ENCODE results near the gene RPL36AL.
"Not testable (repeated sequence)": the region's sequence is repeated elsewhere in the genome, so short reads cannot be mapped to it uniquely, and the experiment has no call there.

Gene RPL36AL

DNA sequence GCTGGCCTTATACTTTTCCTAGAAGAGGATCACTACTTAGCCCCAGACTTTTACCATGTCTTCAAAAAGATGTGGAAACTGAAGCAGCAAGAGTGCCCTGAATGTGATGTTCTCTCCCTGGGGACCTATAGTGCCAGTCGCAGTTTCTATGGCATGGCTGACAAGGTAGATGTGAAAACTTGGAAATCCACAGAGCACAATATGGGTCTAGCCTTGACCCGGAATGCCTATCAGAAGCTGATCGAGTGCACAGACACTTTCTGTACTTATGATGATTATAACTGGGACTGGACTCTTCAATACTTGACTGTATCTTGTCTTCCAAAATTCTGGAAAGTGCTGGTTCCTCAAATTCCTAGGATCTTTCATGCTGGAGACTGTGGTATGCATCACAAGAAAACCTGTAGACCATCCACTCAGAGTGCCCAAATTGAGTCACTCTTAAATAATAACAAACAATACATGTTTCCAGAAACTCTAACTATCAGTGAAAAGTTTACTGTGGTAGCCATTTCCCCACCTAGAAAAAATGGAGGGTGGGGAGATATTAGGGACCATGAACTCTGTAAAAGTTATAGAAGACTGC, 1.7 kb upstream of the RPL36AL start:
- peak in 1 of 42 donors; percentile 3 for DNase-seq
- intact Hi-C loops (cut with DNase I): no loop called here

- DNase-seq: peak in 41 of 42 donors; percentile 39 to 77 (median 63)
- intact Hi-C loops (cut with DNase I): no loop called here
Measured at GRCh38 chr14:49621114-49621881, 872 bp upstream of the RPL36AL start.

DNA sequence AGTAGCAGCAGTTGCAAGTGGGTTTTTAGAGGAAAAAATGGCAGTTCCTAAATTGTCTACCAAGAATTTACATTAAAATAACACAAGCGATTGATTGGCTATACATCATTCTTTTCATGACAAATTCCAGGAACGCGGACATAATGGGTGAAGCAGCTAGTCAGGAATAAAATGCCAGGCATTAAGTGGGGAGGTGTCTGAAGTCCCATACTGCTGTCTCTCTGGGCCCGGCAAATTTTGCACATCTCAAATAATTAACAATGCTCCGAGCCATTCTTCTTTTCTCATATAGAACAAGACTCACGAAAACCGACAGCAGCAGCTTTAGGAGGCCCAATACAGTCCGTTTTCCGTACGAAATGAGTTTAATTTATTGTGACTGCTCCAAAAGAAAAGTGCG, 696 bp downstream of the RPL36AL start:
- intact Hi-C loops (cut with DNase I): loop anchor here (1.0 kb wide), 1 partner anchor 33 kb away; the partner anchor contains the start of gene RPS29

DNA sequence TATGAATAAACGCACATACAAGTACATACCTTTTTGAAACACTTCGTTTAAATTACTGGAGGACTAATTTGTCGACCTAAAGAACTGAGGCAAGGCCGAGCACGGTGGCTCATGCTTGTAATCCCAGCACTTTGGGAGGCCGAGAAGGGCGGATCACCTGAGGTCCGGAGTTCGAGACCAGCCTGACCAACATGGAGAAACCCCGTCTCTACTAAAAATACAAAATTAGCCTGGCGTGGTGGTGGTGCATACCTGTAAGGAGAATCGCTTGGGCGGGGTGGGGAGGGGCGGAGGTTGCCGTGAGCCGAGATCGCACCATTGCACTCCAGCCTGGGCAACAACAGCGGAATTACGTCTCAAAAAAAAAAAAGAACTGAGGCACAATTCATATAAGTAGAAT, 1.2 kb downstream of the RPL36AL start:
- DNase-seq; intact Hi-C loops (cut with DNase I): not testable (repeated sequence)

More for the DNA sequence above, 696 bp downstream of the RPL36AL start:
- DNase-seq: no peak

DNA sequence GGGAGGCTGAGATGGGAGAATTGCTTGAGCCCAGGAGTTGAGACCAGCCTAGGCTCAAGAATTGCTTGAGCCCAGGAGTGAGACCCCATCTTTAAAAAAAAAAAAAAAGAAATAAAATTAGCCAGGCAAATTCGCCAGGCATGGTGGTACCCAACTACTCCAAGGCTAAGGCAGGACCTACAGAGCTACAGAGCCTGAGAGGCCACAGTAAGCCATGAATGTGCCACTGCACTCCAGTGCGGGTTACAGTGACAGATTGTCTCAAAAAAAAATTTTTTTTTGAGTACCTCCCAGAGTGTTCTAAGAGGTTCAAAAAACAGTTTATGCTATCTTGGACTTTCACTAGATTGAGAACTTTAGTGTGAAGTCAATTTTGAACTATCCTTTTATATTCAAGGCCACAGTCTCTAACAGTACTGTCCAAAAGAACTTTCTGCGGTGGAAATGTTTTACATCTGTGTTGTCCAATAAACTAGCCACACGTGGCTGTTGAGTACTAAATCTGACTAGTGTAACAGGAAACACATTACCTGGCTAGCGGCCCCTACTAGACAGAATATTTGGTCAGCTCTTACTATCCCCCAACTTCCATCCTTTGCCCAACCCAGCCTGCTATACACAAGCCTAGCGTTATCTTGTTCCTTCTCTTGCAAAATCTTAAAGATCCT, 2.4 kb downstream of the RPL36AL start:
- intact Hi-C loops (cut with DNase I): no loop called here
- DNase-seq: no peak

DNA sequence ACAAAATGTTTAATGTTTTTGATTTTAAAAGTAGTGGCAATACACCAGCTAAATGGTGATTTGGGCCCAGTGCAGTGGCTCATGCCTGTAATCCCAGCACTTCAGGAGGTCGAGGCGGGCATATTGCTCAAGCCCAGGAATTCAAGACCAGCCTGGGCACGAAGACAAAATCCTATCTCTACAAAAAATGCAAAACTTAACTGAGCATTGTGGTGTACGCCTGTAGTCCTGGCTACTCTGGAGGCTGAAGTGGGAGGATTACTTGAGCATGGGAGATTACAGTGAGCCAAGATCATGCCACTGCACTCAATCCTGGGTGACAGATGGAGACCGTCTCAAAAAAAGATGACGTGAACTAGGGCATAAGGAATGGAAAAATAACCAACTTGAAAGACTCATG, 4.7 kb downstream of the RPL36AL start:
- intact Hi-C loops (cut with DNase I): no loop called here
- DNase-seq: peak in 1 of 42 donors; percentile 4

GRCh38 chr14:49614196-49614595, 6.2 kb downstream of the RPL36AL start:
- no peak for DNase-seq
- intact Hi-C loops (cut with DNase I): no loop called here

GRCh38 chr14:49612671-49613070, 7.8 kb downstream of the RPL36AL start:
- intact Hi-C loops (cut with DNase I): no loop called here
- DNase-seq: no peak

DNA sequence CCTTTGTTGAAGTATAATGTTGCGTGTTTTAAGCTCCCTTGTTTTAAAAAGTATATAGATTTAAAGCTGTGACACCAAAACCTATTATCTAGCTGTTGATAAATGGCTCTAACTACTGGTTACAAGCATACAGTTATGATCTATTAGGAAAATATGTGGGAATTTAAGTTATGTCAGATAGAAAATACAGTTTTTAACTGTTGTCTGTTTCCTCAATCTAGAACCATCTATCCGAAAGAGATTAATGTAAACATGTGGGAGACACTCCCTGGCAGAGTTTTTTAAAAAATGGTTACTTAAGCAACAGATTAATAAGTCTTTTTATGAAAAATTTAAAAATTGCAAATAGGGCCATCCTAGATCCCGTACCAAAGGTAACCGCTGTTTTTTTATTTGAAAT, 8.2 kb downstream of the RPL36AL start:
- intact Hi-C loops (cut with DNase I): no loop called here
- no peak for DNase-seq

- intact Hi-C loops (cut with DNase I): no loop called here
- DNase-seq: no peak
Measured at GRCh38 chr14:49607583-49607982, 12.8 kb downstream of the RPL36AL start.

DNA sequence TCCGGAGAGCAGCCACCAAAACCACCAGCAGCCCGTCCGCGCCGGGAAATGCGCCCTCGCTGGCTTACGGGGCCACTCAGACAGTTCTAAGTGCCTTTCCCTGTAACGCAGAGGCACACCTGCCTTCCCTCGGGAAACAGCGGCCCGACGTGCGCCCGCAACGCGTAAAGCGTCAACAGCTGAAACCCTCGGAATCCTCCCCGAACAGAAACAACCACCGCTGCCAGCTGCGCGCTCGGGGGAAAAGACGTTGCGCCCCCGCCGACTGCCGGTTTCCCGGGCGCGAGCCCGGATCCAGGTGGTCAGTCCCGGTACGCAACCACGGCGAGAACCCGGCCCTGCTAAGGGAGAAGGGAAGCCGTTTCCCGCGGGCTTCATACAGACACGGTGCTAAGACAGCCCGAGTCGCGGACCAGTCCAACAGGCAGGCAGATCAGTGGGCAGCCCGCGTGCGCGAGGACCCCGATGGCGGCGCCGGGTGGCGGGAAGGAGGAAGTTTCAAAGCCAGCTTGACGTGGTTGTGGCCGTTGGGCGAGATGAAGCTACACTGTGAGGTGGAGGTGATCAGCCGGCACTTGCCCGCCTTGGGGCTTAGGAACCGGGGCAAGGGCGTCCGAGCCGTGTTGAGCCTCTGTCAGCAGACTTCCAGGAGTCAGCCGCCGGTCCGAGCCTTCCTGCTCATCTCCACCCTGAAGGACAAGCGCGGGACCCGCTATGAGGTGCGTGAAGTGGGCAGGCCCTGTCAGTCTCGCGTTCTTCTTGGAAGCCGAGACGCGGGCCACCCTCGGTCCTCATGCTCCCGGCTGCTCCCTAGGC, 21.7 kb downstream of the RPL36AL start, which contains the start of gene LRR1:
TSS of gene LRR1 (plus strand) at position 456 of the 816 bp plus-strand sequence. CDS start at position 537, 81 bp downstream.
- intact Hi-C loops (cut with DNase I): no loop called here
- peak; percentile 60 to 92 (median 84) for DNase-seq

DNA sequence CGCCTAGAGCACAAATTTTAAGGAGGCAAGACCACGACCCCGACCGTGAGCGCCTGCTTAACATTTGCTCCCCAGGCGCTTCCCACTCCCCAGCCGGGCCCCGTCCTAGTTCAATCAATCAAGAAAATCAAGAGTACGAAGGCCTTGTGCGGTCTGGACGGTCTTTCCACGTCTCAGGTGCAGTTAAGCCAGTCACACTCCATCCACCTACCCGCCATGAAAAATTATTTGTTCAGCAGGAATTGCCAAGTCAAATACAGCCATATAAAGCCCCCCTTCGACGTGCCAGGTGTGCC, 22.3 kb downstream of the RPL36AL start:
- intact Hi-C loops (cut with DNase I): no loop called here
- peak in 6 of 42 donors; percentile 5 to 23 (median 12) for DNase-seq

DNA sequence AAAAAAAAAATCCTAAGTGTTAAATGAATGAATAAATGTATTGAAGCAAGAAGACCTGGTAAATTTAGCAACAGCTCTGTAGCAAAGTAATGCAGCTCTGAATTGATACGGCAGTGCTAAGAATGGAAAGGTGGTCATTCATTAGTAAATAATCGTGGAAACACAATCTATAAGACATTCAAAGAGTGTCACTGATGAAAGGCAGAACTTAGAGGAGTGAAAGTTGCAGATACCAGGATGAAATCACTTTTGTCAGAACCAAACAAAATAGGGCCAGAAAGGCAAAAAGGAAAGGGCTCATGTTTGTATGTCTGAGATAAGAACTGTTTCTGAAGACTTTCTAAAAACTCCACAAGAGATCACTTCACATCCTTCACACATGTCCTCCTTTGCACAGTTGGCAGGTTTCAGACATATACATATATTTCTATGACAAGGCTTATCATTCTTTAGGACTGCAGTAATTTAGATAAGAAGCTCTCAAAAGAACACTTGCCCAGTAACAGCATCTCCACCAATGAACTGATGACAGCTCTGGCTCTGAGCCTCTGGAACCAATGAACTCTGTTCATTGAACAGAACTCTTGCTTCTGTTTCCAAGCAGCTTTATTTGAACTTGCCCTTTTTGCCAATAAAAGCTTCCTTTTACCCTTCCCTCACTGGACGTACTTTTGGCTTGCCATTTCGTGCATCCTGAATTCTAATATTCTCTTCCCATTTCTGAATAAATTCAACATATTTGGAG, 25.9 kb downstream of the RPL36AL start:
- intact Hi-C loops (cut with DNase I): no loop called here
- DNase-seq: peak in 2 of 42 donors; percentile 7 to 11

GRCh38 chr14:49593016-49593415, 27.4 kb downstream of the RPL36AL start:
- intact Hi-C loops (cut with DNase I): no loop called here
- DNase-seq: no peak

- intact Hi-C loops (cut with DNase I): no loop called here
- DNase-seq: no peak
Measured at GRCh38 chr14:49589387-49589786, 31.0 kb downstream of the RPL36AL start.

GRCh38 chr14:49586673-49587460, 33.6 kb downstream of the RPL36AL start:
- intact Hi-C loops (cut with DNase I): loop anchor here (1.0 kb wide), 1 partner anchor 33 kb away; the partner anchor contains the start of genes MGAT2 and RPL36AL
- peak in 22 of 42 donors; percentile 3 to 61 (median 26) for DNase-seq

GRCh38 chr14:49585803-49586672, 34.4 kb downstream of the RPL36AL start, which contains the start of gene RPS29:
Gene RPS29 (minus strand): TSS chr14:49586380. CDS start chr14:49586346, 34 bp downstream.
- peak; percentile 88 to 99 (median 95) for DNase-seq
- intact Hi-C loops (cut with DNase I): loop anchor here (1.0 kb wide), 1 partner anchor 34 kb away; the partner anchor contains the start of genes MGAT2 and RPL36AL

Data from head of caudate nucleus (tissue), 42 donors.